ENCODE measurements around the gene CADM4.
"Not testable (repeated sequence)": the region's sequence is repeated elsewhere in the genome, so short reads cannot be mapped to it uniquely, and the experiment has no call there.

The CADM4 gene, protein sequence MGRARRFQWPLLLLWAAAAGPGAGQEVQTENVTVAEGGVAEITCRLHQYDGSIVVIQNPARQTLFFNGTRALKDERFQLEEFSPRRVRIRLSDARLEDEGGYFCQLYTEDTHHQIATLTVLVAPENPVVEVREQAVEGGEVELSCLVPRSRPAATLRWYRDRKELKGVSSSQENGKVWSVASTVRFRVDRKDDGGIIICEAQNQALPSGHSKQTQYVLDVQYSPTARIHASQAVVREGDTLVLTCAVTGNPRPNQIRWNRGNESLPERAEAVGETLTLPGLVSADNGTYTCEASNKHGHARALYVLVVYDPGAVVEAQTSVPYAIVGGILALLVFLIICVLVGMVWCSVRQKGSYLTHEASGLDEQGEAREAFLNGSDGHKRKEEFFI

DNA sequence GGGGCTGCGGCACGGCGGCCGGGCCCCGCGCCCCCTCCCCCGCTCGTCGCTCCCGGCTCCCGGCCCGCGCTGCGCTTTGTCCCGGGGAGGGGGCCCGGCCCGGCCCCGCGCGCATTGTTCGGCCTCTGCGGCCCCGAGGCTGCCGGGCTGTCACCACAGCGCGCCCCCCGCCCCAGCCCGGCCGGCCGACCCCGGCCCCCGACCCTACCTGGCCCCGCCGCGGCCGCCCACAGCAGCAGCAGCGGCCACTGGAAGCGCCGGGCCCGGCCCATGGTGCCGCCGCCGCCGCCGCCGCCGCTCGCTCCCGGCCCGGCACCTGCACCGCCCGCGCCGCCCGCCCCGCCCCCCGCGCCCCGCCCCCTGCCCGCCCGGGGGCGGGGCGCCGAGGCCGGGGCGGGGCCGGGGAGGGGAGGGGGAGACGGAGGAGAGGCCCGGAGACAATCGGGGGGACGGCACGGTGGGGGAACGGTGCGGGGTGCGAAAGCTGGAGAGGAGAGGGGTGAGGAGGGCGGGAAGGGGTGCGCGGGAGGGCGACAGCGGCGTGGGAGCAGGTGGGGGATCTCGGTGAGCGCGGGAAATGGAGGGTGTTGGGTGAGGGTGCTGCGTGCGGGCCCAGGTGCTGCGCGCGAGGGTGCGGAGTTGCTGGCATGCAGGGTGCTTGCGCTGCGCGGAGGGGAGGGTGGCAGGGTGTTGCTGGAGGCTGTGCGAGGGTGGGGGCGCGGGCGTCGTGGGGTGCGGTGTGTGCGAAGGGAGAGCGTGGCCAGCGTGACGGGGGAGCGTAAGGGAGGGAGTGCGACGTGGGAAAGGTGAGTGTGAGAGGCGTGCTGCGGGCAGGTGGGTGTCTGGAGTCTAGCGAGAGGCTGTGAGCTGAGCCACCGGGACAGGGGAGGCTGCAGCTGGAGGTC, at the start of gene CADM4:
Gene CADM4 (minus strand): TSS at position 332 of the 905 bp plus-strand sequence. CDS start 60 bp downstream, at position 272.
- DNase-seq, result no peak

DNA sequence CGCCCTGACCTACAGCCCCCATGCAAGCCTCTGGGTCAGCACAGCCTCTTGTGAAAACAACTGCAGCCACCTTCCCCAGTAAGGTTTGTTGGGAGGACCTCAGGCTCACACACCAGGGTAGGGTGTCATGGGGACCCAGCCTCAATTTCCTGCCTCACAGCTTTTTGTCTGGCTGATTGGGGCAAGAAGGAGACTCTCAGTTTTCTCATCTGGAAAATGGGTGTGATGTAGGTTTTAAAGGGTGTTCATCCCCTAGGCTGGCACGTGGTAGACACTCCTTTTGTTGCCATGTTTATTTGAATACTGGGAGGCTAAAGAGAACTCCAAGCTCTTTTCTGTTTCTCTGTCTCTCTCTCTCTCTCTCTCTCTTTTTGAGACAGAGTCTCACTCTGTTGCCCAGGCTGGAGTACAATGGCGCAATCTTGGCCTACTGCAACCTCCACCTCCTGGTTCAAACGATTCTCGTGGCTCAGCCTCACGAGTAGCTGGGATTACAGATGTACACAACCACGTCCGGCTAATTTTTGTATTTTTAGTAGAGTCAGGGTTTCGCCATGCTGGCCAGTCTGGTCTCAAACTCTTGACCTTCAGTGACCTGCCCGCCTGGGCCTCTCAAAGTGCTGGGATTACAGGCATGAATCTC, 48.5 kb upstream of the CADM4 start:
- no peak for DNase-seq

DNA sequence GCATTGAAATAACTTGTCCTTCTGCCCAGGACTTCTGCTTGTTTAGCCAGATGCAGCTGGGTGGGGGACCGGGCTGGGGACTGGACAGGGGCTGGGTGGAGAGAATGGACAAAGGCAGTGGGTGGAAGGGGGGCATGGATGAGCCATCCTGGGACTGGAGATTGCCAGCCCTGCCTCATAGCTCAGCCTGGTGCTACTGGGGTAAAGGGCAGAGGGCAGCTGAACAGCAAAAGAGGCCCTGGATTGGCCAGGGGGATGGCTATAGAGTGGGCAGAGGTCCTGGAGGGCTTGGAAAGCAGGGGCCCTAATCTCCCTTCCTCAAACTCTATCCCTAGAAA, 48.0 kb upstream of the CADM4 start:
- no peak for DNase-seq

DNA sequence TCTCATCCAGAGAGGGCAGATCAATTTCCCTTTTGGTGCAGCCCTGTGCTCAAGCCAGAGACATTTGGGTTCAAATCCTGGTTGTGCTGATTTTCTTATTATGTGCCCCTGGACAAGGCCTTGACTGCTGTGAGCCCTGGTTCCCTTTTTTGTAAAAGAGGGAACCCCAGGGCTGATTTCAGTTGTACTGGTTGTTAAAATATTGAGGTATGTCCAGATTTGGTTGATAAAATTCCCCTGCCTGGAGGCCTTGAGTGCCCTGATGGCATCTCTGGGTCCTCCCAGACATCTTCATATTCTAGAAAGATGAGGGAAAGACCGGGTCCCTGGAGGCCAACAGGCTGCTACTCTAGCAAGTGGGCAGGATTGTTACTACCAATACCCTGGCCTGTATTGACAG, 44.7 kb upstream of the CADM4 start:
- DNase-seq, result no peak

DNA sequence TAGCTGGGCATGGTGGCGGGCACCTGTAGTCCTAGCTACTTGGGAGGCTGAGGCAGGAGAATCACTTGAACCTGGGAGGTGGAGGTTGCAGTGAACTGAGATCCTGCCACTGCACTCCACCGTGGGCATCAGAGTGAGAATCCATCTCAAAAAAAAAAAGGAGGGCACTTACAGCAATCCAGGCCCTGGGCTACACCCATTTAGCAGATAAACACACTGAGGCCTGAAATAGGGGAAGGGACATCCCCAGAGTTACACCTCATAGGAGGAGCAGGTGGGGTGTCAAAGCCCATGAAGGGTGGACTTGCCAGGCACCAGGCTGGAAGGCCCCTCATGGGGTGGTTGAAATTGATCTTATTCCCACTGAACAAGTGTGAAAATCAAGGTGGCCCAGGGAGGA, 44.3 kb upstream of the CADM4 start:
- no peak for DNase-seq

DNA sequence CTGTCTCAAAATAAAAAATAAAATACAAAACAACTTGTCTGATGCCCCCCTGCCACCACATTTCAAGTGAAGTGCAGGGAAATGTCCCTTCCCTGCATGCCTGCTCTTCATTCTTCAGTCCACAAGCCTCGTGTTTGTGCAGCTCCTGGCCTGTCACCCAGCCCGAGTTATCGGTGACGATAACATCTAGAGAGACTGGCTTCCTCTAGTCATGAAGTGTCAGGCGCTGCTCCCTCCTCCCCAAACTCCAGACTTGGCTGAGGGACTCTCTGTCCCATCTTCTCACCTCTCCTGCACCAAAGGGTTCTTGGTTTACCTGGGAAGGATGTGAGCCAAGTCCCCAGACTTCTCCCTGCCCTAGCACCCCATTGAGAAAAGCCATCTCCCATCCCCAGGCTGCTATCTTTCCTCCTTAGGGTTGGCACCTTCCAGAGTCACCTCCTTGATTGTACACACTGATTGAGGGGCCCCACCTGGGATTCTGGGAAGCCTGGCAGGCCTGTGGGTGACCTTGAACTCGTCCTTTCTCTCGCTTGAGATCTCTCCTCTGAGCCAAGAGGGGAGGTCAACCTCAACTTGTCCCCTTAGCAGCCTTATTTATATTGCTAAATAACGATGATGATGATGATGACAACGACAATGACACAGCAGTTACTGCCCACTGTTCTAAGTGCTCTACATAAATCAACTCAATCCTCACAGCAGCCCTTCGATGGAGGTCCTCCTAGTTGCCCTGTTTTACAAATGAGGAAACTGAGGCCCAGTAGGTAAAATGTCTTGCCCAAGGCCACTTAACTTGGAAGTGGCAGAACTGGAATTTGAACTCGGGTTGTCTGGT, 43.4 kb upstream of the CADM4 start:
- DNase-seq, result peak; percentile 14

DNA sequence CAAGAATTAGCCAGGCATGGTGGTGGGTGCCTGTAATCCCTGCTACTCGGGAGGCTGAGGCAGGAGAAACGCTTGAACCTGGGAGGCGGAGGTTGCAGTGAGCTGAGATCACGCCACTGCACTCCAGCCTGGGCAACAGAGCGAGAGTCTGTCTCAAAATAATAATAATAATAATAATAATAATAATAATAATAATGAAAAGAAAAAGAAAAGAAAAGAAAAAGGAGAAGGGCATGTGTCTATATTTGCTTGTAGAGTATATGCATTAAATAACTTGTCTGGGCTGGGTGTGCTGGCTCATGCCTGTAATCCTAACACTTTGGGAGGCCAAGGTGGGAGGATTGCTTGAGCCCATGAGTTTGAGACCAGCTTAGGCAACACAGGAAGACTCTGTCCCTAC, 42.6 kb upstream of the CADM4 start:
- DNase-seq, result not testable (repeated sequence)

DNA sequence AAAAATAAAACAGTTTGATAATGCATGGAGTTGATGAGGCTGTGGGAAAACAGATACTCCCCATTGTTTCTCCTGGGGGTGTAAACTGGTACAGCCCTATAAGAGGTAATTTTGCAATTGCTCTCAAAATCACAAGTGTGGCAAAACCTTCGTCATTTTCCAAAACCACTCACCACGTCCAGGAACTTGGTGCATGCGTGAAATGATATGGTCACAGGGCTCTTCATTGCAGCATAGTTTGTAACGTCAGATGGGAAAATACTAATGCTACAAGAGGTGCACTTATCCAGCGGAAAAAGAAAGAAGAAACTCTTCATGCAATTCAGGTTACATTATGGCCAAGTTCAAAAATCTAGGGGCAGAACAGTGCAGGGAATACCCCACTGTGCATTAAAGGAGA, 42.2 kb upstream of the CADM4 start:
- DNase-seq, result peak; percentile 41

DNA sequence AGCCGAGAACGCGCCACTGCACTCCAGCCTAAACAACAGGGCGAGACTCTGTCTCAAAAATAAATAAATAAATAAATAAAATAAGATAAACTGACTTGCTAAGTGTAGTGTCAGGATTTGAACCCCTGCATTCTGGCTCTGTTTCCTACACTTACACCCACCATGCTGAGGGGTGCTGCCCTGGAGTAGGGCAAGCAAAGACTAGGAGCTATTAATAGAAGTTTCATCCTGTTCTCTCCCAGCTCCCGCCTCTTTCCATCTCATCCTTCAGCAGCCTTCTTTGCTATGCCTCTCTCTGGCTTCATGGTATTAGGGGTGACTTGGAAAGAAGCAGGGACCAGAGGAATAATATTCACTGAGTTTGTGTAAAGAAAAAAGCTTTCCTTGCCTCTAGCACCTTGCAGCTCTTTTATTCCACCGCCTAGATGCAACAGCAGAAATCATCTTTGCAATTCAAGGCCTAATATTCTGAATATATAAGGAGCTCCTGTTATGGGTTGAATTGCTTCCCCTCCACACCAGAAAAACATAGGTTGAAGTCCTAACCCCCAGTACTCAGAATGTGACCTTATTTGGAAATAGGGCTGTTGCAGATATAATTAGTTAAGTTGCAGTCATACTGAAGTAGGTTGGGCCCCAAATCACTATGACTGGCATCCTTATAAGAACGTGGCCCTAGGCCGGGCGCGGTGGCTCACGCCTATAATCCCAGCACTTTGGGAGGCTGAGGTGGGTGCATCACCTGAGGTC, 39.0 kb upstream of the CADM4 start:
- no peak for DNase-seq

DNA sequence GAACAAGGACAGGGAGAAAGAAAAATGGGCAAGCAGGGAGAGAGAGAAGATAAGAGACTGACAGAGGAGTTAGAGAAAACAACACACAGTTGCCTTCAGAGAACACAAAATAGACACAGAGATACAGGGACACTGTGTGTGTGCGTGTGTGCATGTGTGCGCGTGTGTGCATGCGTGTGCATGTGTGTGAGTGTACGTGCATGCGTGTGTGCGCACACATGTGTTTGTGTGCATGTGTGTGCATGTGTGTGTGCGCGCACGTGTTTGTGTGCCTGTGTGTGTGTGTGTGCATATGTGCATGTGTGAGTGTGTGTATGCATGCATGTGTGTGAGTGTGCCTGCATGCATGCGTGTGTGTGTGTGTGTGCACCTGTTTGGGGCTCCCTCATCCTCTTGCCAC, 36.3 kb upstream of the CADM4 start:
- no peak for DNase-seq

DNA sequence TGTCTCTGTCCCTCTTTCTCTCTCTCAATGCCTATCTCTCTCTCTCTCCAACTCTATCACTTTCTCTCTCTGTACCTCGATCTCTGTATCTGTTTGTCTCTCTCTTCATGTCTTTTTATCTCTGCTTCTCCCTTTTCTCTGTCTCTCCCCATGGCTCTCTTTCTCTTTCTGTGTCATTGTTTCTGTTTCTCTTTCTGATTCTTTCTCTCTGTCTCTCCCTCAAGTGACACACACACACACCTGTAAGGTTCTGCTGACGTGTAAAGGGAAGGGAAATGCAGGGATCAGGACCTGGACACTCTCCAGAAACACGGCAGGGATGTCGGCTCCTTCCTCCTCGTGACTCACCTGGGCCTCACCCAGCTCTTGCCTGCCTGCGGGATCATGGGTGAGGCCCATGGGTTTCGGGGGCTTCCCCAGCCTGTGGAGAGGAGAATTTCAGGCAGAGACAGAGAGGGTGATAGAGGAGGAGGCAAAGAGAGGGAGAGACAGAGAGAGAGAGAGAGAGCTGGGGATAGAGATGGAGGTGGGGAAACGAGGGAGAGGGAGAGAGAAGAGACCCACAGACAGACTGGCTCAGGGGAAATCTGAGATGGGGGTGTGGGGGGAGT, 35.7 kb upstream of the CADM4 start:
- DNase-seq, result no peak

DNA sequence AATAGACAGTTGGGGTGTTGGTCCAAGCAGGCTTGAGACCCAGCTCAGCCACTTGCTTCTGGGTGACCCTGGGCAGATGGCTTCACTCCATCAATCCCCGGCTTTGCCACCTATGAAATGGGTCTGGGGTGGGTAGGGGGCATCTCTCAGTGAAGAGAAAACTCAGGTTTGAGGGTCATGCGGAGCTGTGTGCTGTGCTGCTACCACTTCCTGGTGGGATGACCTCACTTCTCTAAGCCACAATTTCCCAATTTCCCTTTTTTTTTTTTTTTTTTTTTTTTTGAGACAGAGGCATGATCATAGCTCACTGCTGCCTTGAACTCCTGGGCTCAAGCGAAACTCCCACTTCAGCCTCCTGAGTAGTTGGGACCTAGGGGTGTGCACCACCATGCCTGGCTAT, 34.9 kb upstream of the CADM4 start:
- DNase-seq, result peak; percentile 74

DNA sequence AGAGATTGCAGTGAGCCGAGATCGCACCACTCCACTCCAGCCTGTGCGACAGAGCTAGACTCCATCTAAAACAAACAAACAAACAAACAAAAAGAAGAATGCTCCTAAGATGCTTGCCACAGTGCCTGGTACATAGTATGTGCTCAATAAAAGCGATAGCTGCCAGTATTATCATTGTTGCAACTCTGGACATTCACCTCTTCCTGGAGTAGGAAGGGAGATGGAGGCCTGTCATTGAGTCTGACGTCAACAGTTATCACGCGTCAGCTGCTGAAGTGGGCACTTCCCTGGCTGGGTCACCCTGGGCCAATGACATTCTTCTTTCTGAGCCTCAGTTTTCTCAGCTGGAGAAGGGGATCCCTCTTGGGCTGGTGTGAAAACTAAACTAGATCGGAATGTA, 34.5 kb upstream of the CADM4 start:
- no peak for DNase-seq

DNA sequence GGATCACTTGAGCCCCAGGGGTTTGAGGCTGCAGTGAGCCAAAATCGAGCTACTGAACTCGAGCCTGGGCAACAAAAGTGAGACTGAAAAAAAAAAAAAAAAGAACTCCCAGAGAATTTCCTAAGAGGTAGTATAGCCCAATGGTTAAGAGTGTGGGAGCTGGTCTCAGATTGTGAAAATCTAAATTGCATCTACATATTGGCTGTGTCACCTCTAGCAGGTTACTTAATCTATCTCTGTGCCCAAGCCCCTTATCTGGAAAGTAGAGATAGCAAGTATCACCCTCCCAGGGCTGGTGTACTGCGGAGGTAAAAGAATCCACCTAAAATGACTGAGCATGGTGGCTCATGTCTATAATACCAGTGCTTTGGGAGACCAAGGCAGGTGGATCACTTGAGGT, 34.0 kb upstream of the CADM4 start:
- DNase-seq, result peak; percentile 24

DNA sequence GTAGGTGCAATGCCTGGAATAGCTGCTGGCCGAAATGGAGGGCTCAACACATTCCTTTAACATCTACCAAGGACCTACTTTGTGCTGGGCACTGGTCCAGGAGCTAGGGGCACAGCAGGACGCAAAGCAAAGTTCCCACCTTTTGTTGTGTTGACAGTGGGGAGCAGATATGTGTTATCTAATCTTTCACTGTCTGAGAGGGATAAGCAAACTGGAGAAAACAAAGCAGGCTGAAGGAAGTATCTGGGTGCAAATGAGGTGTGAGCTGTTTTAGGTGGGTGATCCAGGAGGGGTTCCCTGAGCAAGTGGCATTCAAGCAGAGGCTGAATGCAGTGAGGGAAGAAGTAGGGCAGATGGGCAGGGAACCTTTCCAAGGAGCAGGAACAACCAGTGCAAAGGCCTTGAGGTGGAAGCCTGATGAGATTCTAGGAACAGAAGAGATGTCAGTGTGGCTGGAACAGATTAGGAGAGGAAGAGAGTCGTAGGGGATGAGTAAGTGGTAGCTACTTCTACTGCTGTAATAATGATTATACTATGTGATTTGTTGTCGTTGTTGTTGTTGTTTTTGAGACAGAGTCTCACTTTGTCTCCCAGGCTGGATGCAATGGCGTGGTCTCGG, 32.5 kb upstream of the CADM4 start:
- DNase-seq, result no peak

DNA sequence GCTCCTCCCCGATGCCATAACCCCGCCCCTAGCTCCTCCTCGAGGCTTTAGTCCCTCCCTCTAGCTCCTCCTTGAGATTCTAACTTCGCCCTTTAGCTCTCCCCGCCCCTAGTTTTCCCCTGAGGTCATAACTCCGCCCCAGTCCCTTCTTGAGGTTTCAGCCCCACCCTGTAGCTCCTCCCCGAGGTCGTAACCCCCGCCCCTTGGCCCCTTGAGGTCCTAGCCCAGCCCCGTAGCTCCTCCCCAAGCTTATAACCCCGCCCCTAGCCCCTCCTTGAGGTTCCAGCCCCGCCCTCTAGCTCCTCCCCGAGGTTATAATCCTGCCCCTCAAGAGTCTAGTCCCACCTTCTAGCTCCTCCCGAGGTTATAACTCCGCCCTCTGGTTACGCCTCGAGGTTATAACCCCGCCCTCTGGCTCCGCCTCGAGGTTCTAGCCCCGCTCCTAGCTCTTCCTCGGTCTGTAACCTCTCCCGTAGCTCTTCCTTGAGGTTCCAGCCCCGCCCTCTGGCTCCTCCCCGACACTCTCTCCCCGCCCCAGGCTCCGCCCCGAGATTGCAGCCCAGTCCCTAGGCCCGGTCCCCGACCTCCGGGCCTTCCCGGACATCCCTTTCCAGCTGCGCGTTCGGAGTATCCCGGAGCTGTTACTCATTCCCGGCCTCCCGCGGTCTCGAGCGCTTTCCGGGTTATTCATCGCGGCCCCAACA, 28.9 kb upstream of the CADM4 start:
- DNase-seq, result peak; percentile 95

DNA sequence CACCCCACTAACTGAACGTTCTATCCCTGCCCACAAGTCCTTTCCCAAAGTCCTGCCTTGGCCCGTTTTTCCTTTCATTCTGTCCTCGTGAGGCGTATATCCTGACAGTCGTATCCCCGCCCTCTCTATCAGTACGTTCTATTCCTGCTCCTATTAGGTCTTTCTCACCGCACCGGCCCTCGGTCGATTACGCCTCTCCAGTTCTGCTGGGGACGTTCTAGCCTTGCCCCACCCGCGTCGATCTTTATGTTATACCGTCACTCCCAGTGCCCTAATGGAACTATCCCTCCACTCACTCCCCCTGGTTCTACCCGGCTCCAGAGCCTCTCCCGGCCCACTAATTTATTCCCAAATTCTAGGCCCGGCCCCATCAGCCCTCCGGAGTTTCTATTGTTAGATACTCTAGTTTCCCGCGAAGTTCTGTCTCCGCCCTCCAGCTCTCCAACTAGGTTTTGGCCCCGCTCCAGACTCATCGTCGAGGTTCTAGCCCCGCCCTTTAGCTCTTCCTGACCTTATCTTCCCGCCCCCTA, 28.3 kb upstream of the CADM4 start:
- no peak for DNase-seq

DNA sequence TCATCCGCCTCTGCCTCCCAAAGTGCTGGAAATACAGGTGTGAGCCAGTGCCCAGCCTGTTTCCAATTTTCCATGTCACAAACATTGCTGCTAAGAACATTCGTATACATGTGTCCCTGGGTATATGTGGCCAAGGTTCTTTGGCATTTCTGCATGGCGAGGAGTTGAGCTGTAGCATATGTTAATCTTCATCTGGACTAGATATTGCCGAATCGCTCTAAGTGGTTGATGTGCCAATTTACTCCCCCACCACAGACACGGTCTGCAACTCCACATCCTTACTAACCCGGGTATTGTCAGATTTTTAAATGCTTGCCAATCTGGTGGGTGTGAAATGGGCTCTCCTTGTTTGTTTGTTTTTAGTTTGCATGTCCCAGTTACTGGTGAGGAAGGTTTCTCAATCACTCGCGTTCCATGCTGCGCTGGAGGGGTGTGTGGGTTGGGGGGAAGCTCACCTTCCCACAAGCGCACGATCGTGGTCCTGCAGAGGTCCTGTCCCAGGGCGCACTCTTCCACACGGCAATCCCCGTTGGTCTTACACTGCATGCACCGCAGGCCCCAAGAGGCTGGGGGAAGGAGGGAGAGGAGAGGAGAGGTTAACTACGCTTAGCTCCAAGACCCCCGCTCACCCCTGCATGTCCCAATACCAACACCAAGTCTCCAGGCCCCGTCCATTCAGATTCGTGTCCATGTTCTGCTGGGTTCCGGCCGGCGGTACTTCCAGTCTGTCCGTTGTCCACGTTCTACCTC, 27.7 kb upstream of the CADM4 start:
- DNase-seq, result no peak

DNA sequence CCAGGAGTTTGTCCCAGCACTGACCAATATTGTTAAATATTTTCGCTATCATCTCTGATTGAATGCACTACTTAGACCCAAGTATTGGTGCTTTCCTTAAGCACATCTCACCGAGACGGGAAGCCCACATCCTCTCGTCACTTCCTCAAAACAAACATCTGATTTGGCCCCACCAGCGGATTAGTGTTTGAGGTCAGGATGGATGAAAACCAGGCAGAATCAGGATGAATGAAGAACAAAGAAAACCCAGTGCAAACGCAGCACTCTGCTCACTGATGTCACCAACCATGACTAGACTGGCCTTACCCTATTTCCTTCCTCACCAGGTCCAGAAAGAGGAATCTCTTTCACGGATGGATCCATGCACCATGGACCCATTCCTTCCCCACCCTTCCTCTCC, 24.4 kb upstream of the CADM4 start:
- DNase-seq, result no peak
